Activated naive CD8-positive, alpha-beta T cell (primary cell): Measurements from ENCODE around the gene PDP2.
A peak's percentile ranks its signal among the peaks of the same experiment; 100 is the strongest.

Source experiments
- H3K27ac Mint-ChIP-seq: one replicate; pipeline ENCODE4 v1.8.0; 2021; ENCODE audit warnings: mixed read lengths
- H3K27me3 Mint-ChIP-seq: one replicate; pipeline ENCODE4 v1.8.0; 2021; ENCODE audit warnings: mixed read lengths
- H3K36me3 Mint-ChIP-seq: one replicate; pipeline ENCODE4 v1.8.0; 2021; ENCODE audit warnings: mixed read lengths
- H3K4me1 Mint-ChIP-seq: one replicate; pipeline ENCODE4 v1.8.0; 2021; ENCODE audit warnings: low read depth, mixed read lengths
- H3K4me3 Mint-ChIP-seq: one replicate; pipeline ENCODE4 v1.8.0; 2021; ENCODE audit warnings: mild to moderate bottlenecking, mixed read lengths
- H3K9me3 Mint-ChIP-seq: one replicate; pipeline ENCODE4 v1.8.0; 2021; ENCODE audit warnings: low read depth, mixed read lengths

The PDP2 gene, protein sequence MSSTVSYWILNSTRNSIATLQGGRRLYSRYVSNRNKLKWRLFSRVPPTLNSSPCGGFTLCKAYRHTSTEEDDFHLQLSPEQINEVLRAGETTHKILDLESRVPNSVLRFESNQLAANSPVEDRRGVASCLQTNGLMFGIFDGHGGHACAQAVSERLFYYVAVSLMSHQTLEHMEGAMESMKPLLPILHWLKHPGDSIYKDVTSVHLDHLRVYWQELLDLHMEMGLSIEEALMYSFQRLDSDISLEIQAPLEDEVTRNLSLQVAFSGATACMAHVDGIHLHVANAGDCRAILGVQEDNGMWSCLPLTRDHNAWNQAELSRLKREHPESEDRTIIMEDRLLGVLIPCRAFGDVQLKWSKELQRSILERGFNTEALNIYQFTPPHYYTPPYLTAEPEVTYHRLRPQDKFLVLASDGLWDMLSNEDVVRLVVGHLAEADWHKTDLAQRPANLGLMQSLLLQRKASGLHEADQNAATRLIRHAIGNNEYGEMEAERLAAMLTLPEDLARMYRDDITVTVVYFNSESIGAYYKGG

GRCh38 chr16:66880288-66881013 lies at the start of gene PDP2:
PDP2 (plus strand) TSS chr16:66880515; CDS start chr16:66884285, 3,770 bp downstream.
- H3K9me3 Mint-ChIP-seq = no peaks in the 10 kb centered on the region
- no peaks in the 10 kb centered on the region for H3K36me3 Mint-ChIP-seq
- H3K4me3 Mint-ChIP-seq = peak within 1 kb of the TSS; percentile 99
- no peaks in the 10 kb centered on the region for H3K27me3 Mint-ChIP-seq
- peak within 1 kb of the TSS; percentile 93 for H3K27ac Mint-ChIP-seq
- peaks cover 41% of the 10 kb centered on the region for H3K4me1 Mint-ChIP-seq

- H3K9me3 Mint-ChIP-seq = no peaks in the 10 kb centered on the region
- no peak overlapping the region for H3K4me3 Mint-ChIP-seq
- H3K4me1 Mint-ChIP-seq = peaks cover 23% of the 10 kb centered on the region
- no peak overlapping the region for H3K27ac Mint-ChIP-seq
- no peaks in the 10 kb centered on the region for H3K36me3 Mint-ChIP-seq
- no peaks in the 10 kb centered on the region for H3K27me3 Mint-ChIP-seq
Measured at GRCh38 chr16:66832190-66832589, 48.1 kb upstream of the PDP2 start.

- Mint-ChIP-seq H3K27me3 (no peaks in the 10 kb centered on the region), H3K36me3 (peaks cover 2% of the 10 kb centered on the region), H3K9me3 (no peaks in the 10 kb centered on the region), H3K27ac (no peak overlapping the region), H3K4me1 (peaks cover 19% of the 10 kb centered on the region), H3K4me3 (no peak overlapping the region)
Measured at GRCh38 chr16:66832661-66833305, 47.5 kb upstream of the PDP2 start.

DNA sequence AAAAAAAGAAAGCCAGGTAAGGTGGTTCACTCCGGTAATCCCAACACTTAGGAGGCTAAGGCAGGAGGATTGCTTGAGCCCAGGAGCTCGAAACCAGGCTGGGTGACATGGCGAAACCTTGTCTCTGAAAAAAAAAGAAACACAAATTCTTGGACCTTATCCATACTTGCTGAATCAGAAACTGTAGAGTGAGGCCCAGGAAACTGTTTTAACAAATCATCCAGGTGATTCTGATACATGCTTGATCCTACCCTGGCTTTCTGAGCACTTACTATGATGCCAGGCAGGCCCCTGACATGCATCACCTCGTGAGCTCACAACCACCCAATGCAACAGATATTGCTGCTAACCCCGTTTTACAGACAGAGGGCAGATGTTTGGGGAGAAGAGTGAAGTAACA lies 45.6 kb upstream of the PDP2 start:
- Mint-ChIP-seq H3K4me1 (peaks cover 2% of the 10 kb centered on the region), H3K36me3 (peaks cover 2% of the 10 kb centered on the region), H3K27ac (no peak overlapping the region), H3K9me3 (no peaks in the 10 kb centered on the region), H3K27me3 (peaks cover 3% of the 10 kb centered on the region), H3K4me3 (no peak overlapping the region)

GRCh38 chr16:66840883-66841282 lies 39.4 kb upstream of the PDP2 start:
- Mint-ChIP-seq H3K27me3 (peaks cover 24% of the 10 kb centered on the region), H3K4me3 (no peak overlapping the region), H3K9me3 (no peaks in the 10 kb centered on the region), H3K27ac (no peak overlapping the region), H3K4me1 (peaks cover 4% of the 10 kb centered on the region), H3K36me3 (peaks cover 2% of the 10 kb centered on the region)

DNA sequence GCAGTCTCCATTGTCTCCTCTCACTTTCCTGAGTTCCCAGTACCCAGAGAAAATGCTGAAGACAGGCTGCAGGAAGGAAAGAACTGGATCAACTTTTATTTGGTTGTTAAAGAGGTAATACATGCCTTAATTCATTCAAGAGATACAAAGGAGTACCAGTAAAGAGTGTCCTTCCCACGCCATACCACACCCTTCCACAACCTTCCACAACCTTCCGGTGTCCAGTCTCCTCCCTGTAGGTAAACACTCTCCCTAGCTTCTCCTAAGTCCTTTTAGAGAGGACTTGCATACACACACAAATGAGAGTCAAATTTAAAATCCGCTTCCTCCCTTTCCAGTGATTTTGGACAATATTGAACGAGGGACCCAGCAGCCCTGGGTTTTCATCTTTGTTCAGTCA lies 38.9 kb upstream of the PDP2 start:
- Mint-ChIP-seq H3K27ac (no peak overlapping the region), H3K4me3 (no peak overlapping the region), H3K9me3 (no peaks in the 10 kb centered on the region), H3K27me3 (peaks cover 28% of the 10 kb centered on the region), H3K36me3 (peaks cover 2% of the 10 kb centered on the region), H3K4me1 (peaks cover 4% of the 10 kb centered on the region)

GRCh38 chr16:66842765-66843164 lies 37.5 kb upstream of the PDP2 start:
- H3K4me3 Mint-ChIP-seq = no peak overlapping the region
- peaks cover 4% of the 10 kb centered on the region for H3K4me1 Mint-ChIP-seq
- no peaks in the 10 kb centered on the region for H3K9me3 Mint-ChIP-seq
- no peak overlapping the region for H3K27ac Mint-ChIP-seq
- no peaks in the 10 kb centered on the region for H3K36me3 Mint-ChIP-seq
- peaks cover 30% of the 10 kb centered on the region for H3K27me3 Mint-ChIP-seq

DNA sequence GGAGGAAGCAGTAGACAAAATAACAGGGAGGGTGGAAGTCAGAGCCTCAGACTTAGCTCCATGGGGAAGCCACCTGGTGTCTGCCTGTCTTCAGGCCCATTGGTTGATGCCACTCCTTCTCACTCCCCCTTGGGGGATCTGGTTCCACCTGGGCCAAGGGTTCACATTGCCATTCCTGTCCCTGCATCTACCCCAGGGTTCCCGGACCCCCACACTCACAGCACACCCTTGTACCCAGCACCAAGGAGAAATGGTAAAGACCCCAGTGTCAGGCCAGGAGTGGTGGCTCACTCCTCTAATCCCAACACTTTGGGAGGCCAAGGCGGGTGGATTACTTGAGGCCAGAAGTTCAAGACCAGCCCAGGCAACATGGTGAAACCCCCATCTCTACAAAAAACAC lies 37.1 kb upstream of the PDP2 start:
- H3K27me3 Mint-ChIP-seq = peaks cover 30% of the 10 kb centered on the region
- no peaks in the 10 kb centered on the region for H3K9me3 Mint-ChIP-seq
- H3K27ac Mint-ChIP-seq = no peak overlapping the region
- H3K4me1 Mint-ChIP-seq = peaks cover 4% of the 10 kb centered on the region
- no peaks in the 10 kb centered on the region for H3K36me3 Mint-ChIP-seq
- peak overlapping the region; percentile 80 for H3K4me3 Mint-ChIP-seq

DNA sequence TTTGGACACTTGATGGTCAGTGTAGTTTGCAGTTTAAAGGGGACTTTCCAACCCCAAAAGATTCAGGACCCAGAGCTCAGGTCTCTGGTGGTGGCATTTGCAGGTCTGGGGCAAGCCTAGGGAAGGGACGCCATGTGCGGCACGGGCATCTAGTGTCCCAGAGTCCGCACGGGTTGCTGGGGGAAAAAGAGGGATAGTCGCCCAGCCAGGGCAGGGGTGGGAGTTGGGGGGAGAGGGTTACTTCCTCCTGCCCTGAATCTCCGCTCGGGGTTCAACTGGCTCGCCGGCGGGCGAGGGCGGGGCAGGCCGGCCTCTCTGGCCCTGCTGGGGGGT lies 36.3 kb upstream of the PDP2 start:
- Mint-ChIP-seq H3K27me3 (peaks cover 30% of the 10 kb centered on the region), H3K36me3 (no peaks in the 10 kb centered on the region), H3K4me1 (peaks cover 4% of the 10 kb centered on the region), H3K27ac (no peak overlapping the region), H3K9me3 (no peaks in the 10 kb centered on the region), H3K4me3 (peak overlapping the region; percentile 80)

DNA sequence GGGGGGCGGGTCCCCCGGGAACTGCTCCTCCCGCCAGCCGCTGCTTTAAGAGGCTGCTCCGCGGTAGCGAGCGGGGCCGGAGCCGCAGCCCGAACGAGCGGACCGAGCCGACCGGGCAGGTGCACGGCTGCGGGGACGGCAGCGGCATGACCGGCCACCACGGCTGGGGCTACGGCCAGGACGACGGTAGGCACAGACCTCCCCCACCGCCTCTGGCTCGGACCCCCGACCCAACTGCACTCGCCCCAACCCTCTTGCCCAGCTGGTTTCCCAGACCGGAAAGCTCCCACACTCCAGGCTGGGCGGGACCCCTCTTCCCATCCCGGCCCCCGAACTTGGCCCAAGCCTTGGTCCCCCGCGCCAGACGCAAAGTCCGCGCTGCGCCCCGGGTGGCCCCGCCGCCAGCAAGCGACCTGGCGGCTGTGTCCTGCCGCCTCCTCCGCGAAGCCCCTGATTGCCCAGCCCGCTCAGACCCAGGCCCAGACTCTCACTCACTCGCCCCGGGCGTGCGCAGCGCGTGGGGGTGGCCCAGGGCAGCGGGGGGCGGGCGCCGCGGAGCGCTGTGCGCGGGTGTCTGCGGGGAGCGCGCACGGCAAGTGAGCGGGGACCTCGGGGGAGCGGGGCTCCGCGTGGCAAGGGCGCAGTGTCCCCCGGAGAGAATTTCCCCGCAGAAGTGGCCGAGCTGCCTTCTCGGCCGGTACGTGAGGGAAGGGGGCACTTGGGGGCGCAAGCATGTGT lies 35.8 kb upstream of the PDP2 start, which contains the start of gene CA7:
Gene CA7, plus strand, starts transcription at position 73 of the 738 bp plus-strand sequence. Its CDS starts 74 bp downstream, at position 147.
- H3K36me3 Mint-ChIP-seq = no peaks in the 10 kb centered on the region
- H3K27ac Mint-ChIP-seq = no peak within 1 kb of the TSS
- H3K4me3 Mint-ChIP-seq = peak within 1 kb of the TSS; percentile 80
- H3K9me3 Mint-ChIP-seq = no peaks in the 10 kb centered on the region
- H3K27me3 Mint-ChIP-seq = peaks cover 26% of the 10 kb centered on the region
- peaks cover 4% of the 10 kb centered on the region for H3K4me1 Mint-ChIP-seq

DNA sequence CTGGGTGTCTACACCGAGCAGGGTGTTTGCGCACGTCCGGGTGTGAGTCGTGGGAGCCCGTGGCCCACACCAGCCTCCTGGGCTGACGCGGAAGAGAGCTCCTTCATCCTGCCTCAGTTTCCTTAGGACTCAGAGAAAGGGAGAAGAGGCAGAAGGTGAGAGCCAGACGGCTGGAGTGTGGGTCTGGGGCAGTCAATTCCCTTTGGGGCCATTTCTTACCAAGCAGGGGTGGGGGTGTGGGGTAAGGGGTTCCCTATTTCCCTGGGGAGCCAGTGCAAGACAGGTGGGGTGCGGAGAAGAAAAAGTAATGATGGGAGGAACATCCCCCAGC lies 35.3 kb upstream of the PDP2 start:
- H3K27ac Mint-ChIP-seq = no peak overlapping the region
- H3K9me3 Mint-ChIP-seq = no peaks in the 10 kb centered on the region
- peaks cover 4% of the 10 kb centered on the region for H3K4me1 Mint-ChIP-seq
- peaks cover 25% of the 10 kb centered on the region for H3K27me3 Mint-ChIP-seq
- H3K4me3 Mint-ChIP-seq = peak overlapping the region; percentile 56
- no peaks in the 10 kb centered on the region for H3K36me3 Mint-ChIP-seq

DNA sequence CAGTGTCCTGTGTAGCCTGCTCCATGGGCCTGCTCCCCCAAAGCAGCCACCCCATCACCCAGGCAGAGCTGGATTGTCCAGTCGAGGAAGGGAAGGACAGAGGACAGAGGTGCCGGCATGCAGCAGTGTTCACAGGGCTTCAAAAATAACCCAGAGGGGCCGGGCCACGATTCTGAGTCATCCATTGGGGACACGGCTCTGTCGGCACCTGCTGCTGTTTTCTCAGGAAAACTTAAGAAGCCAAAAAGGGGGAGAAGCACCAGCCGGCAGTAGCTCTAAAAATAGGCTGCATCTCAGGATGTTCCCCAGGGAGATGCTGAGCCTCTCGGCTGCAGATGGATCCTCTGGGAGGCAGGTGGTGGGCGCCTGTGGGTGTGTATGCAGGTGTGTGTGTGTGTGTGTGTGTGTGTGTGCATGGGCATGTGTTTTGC lies 34.5 kb upstream of the PDP2 start:
- peak overlapping the region; percentile 12 for H3K4me3 Mint-ChIP-seq
- H3K27me3 Mint-ChIP-seq = peaks cover 25% of the 10 kb centered on the region
- H3K36me3 Mint-ChIP-seq = no peaks in the 10 kb centered on the region
- H3K4me1 Mint-ChIP-seq = peaks cover 4% of the 10 kb centered on the region
- H3K9me3 Mint-ChIP-seq = no peaks in the 10 kb centered on the region
- no peak overlapping the region for H3K27ac Mint-ChIP-seq

DNA sequence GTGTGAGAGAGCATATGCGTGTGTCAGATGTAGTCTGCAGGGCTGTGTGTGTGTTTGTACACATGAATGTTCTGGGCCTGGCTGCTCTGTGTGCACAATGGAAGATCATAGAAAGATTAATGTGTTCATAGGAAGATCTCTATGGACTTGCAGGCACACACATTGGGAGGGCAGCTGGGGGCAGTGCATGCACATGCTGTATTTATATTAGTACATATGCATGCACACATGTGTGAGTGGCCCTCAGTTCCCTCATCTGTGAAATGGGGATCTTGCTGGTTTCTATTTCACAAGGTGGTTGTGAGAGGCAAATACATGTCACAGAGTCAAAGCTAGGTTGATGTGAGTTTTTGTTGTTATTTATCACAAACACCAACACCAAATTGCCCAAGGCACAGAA lies 34.0 kb upstream of the PDP2 start:
- H3K27me3 Mint-ChIP-seq = peaks cover 25% of the 10 kb centered on the region
- no peaks in the 10 kb centered on the region for H3K9me3 Mint-ChIP-seq
- H3K36me3 Mint-ChIP-seq = no peaks in the 10 kb centered on the region
- peak overlapping the region; percentile 12 for H3K4me3 Mint-ChIP-seq
- H3K27ac Mint-ChIP-seq = no peak overlapping the region
- peaks cover 4% of the 10 kb centered on the region for H3K4me1 Mint-ChIP-seq

GRCh38 chr16:66846831-66847230 lies 33.5 kb upstream of the PDP2 start:
- Mint-ChIP-seq H3K36me3 (no peaks in the 10 kb centered on the region), H3K27ac (no peak overlapping the region), H3K4me1 (peaks cover 4% of the 10 kb centered on the region), H3K27me3 (peaks cover 25% of the 10 kb centered on the region), H3K9me3 (no peaks in the 10 kb centered on the region), H3K4me3 (no peak overlapping the region)
